ENCODE data around the gene CLSTN1.
A peak's percentile ranks its signal among the peaks of the same experiment; 100 is the strongest.

CLSTN1 gene

GRCh38 chr1:9823943-9824701 is at the start of gene CLSTN1:
TSS of gene CLSTN1 (minus strand) at chr1:9823965. CDS start at chr1:9823733, 232 bp downstream.
- Mint-ChIP-seq H3K4me3 (peak within 1 kb of the TSS; percentile 96), H3K27me3 (ENCODE audit: low read depth, poor library complexity) (peaks cover 26% of the 10 kb centered on the region), H3K36me3 (ENCODE audit: low read depth) (peaks cover 3% of the 10 kb centered on the region), H3K27ac (peak within 1 kb of the TSS; percentile 55), H3K4me1 (peaks cover 50% of the 10 kb centered on the region), H3K9me3 (no peaks in the 10 kb centered on the region)
- peak; percentile 95 for DNase-seq
- no peak for TF ChIP-seq CTCF (IDR thresholded peaks at IDR 0.05)

GRCh38 chr1:9873385-9873784 is 49.6 kb upstream of the CLSTN1 start:
- Mint-ChIP-seq H3K36me3 (ENCODE audit: low read depth) (no peaks in the 10 kb centered on the region), H3K27ac (no peak overlapping the region), H3K27me3 (ENCODE audit: low read depth, poor library complexity) (peaks cover 3% of the 10 kb centered on the region), H3K4me3 (no peak overlapping the region), H3K4me1 (peaks cover 25% of the 10 kb centered on the region), H3K9me3 (no peaks in the 10 kb centered on the region)
- DNase-seq: no peak
- TF ChIP-seq CTCF (IDR thresholded peaks at IDR 0.05): no peak

- no peak for DNase-seq
- H3K4me1 Mint-ChIP-seq: peaks cover 25% of the 10 kb centered on the region
- TF ChIP-seq CTCF (IDR thresholded peaks at IDR 0.05): no peak
- no peaks in the 10 kb centered on the region for H3K36me3 Mint-ChIP-seq (ENCODE audit: low read depth)
- H3K9me3 Mint-ChIP-seq: no peaks in the 10 kb centered on the region
- no peak overlapping the region for H3K27ac Mint-ChIP-seq
- no peak overlapping the region for H3K4me3 Mint-ChIP-seq
- H3K27me3 Mint-ChIP-seq (ENCODE audit: low read depth, poor library complexity): peaks cover 3% of the 10 kb centered on the region
Measured at GRCh38 chr1:9872430-9873165, 48.8 kb upstream of the CLSTN1 start.

GRCh38 chr1:9871707-9872425 is 48.1 kb upstream of the CLSTN1 start:
- Mint-ChIP-seq H3K27ac (no peak overlapping the region), H3K27me3 (ENCODE audit: low read depth, poor library complexity) (peaks cover 5% of the 10 kb centered on the region), H3K4me3 (no peak overlapping the region), H3K4me1 (peaks cover 25% of the 10 kb centered on the region), H3K9me3 (no peaks in the 10 kb centered on the region), H3K36me3 (ENCODE audit: low read depth) (no peaks in the 10 kb centered on the region)
- DNase-seq: no peak
- no peak for TF ChIP-seq CTCF (IDR thresholded peaks at IDR 0.05)

- no peak for DNase-seq
- Mint-ChIP-seq H3K4me3 (no peak overlapping the region), H3K27ac (no peak overlapping the region), H3K4me1 (peaks cover 25% of the 10 kb centered on the region), H3K36me3 (ENCODE audit: low read depth) (no peaks in the 10 kb centered on the region), H3K9me3 (no peaks in the 10 kb centered on the region), H3K27me3 (ENCODE audit: low read depth, poor library complexity) (peaks cover 7% of the 10 kb centered on the region)
- no peak for TF ChIP-seq CTCF (IDR thresholded peaks at IDR 0.05)
Measured at GRCh38 chr1:9871021-9871420, 47.3 kb upstream of the CLSTN1 start.

Data from nephron progenitor cell (in vitro differentiated cells).